ENCODE data around the gene DNAJB9. TPM values are rescaled to one million over a fixed set of nuclear protein-coding genes. Genes with fewer than 3 reads are reported as not detected.

The DNAJB9 gene
- total RNA-seq, 1 experiment from 2014 or later: 12.9 TPM

- no peak for TF ChIP-seq EZH2 (IDR thresholded peaks at IDR 0.05; ENCODE audit: borderline replicate concordance, low read depth, low read length, poor library complexity, severe bottlenecking)
- no peak for DNase-seq (ENCODE audit: low spot score)
- CTCF ChIA-PET: no interaction called here
- Histone ChIP-seq H3K36me3 (ENCODE audit: insufficient read depth, low read length, poor library complexity, severe bottlenecking) (no peaks in the 10 kb centered on the region), H3K4me3 (ENCODE audit: low read depth, low read length, poor library complexity, severe bottlenecking) (no peak overlapping the region), H3K9me3 (ENCODE audit: low read depth, low read length, poor library complexity, severe bottlenecking) (peaks cover 5% of the 10 kb centered on the region), H3K27ac (ENCODE audit: low read depth, low read length, poor library complexity, severe bottlenecking) (no peak overlapping the region), H3K27me3 (replicated peaks; ENCODE audit: insufficient read depth, low read depth, low read length, poor library complexity) (no peaks in the 10 kb centered on the region), H3K4me1 (ENCODE audit: insufficient read depth, low read length, poor library complexity, severe bottlenecking) (no peaks in the 10 kb centered on the region)
- POLR2A ChIA-PET (ENCODE audit: low non-redundant PET): no interaction called here
- intact Hi-C loops (cut with micrococcal nuclease; ENCODE audit: unreplicated experiment): no loop called here
- no TSS peak for BruUV-seq (replicated peaks)
These were observed 14.5 kb downstream of the DNAJB9 start for GRCh38 chr7:108584211-108584610.

DNA sequence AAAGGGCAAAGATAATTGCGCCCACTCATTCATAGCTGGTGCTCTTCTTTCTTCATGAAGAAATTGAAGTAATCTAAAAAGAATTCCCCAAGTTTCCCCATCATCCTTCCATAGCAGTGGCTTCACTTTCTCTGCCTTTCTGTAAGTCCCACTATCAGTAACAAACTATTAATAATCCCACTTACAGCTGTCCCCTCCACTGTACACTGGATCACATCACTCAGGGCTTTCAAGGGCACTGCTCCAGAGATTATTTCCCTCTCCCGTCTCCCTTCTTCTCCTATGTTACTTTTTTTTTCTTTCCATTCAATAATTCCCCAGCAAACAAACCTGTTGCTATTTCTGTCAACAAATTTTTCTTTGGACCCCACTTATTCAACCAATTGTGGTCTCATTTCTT, 16.2 kb downstream of the DNAJB9 start:
- Histone ChIP-seq H3K27me3 (replicated peaks; ENCODE audit: insufficient read depth, low read depth, low read length, poor library complexity) (no peaks in the 10 kb centered on the region), H3K4me3 (ENCODE audit: low read depth, low read length, poor library complexity, severe bottlenecking) (no peak overlapping the region), H3K36me3 (ENCODE audit: insufficient read depth, low read length, poor library complexity, severe bottlenecking) (no peaks in the 10 kb centered on the region), H3K27ac (ENCODE audit: low read depth, low read length, poor library complexity, severe bottlenecking) (no peak overlapping the region), H3K9me3 (ENCODE audit: low read depth, low read length, poor library complexity, severe bottlenecking) (no peaks in the 10 kb centered on the region), H3K4me1 (ENCODE audit: insufficient read depth, low read length, poor library complexity, severe bottlenecking) (no peaks in the 10 kb centered on the region)
- CTCF ChIA-PET: no interaction called here
- intact Hi-C loops (cut with micrococcal nuclease; ENCODE audit: unreplicated experiment): no loop called here
- no peak for DNase-seq (ENCODE audit: low spot score)
- no peak for TF ChIP-seq EZH2 (IDR thresholded peaks at IDR 0.05; ENCODE audit: borderline replicate concordance, low read depth, low read length, poor library complexity, severe bottlenecking)
- TF ChIP-seq CTCF (conservative IDR thresholded peaks at IDR 0.05; ENCODE audit: low read depth, low read length): no peak
- POLR2A ChIA-PET (ENCODE audit: low non-redundant PET): no interaction called here
- BruUV-seq (replicated peaks): no TSS peak

DNA sequence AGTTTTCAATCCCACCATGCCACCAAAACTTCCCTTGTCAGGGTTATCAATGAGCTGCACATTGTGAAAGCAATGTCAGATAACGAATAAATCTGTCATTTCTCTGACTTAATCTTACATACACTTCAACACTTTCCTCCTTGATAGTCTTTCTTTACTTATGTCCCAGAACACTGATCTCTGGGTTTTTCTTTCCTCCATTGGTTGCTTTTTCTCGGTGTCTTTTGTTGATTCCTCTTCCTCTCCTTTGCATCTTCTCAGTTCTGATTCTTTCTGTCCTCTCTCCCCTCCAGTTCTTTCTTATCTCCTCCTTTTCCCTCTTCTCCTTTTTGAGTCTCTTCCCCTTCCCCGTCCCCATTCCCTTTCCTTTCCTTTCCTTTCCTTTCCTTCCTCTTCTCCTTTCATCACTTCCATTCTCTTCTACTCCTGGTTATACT, 16.6 kb downstream of the DNAJB9 start:
- DNase-seq (ENCODE audit: low spot score): no peak
- Histone ChIP-seq H3K27ac (ENCODE audit: low read depth, low read length, poor library complexity, severe bottlenecking) (no peak overlapping the region), H3K36me3 (ENCODE audit: insufficient read depth, low read length, poor library complexity, severe bottlenecking) (no peaks in the 10 kb centered on the region), H3K4me1 (ENCODE audit: insufficient read depth, low read length, poor library complexity, severe bottlenecking) (no peaks in the 10 kb centered on the region), H3K4me3 (ENCODE audit: low read depth, low read length, poor library complexity, severe bottlenecking) (no peak overlapping the region), H3K27me3 (replicated peaks; ENCODE audit: insufficient read depth, low read depth, low read length, poor library complexity) (no peaks in the 10 kb centered on the region), H3K9me3 (ENCODE audit: low read depth, low read length, poor library complexity, severe bottlenecking) (no peaks in the 10 kb centered on the region)
- intact Hi-C loops (cut with micrococcal nuclease; ENCODE audit: unreplicated experiment): no loop called here
- ChIA-PET POLR2A (ENCODE audit: low non-redundant PET) (interaction anchor here (0.6 kb wide), 1 partner anchor 15 kb away, joined by 3 read pairs; no protein-coding TSS in a partner anchor), CTCF (no interaction called here)
- TF ChIP-seq EZH2 (IDR thresholded peaks at IDR 0.05; ENCODE audit: borderline replicate concordance, low read depth, low read length, poor library complexity, severe bottlenecking): no peak
- TF ChIP-seq CTCF (conservative IDR thresholded peaks at IDR 0.05; ENCODE audit: low read depth, low read length): no peak
- no TSS peak for BruUV-seq (replicated peaks)

DNA sequence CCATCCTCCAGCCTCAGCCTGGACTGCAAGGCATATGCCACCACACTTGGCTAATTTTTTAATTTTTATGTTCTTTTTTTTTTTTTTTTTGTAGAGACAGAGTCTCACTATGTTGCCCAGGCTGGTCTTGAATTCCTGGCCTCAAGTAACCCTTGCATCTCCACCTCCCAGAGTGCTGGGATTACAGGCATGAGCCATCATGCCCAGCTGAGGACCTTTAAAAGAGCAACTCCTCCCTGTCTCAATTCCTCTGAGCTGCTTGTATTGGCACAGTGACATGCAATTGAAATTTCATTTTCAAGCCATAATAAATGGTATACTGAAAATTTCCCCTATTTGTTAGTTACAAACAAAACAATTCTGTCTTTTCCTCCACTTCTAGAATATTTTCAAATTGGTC, 19.5 kb downstream of the DNAJB9 start:
- no peaks in the 10 kb centered on the region for H3K27me3 ChIP-seq (replicated peaks; ENCODE audit: insufficient read depth, low read depth, low read length, poor library complexity)
- BruUV-seq (replicated peaks): no TSS peak
- intact Hi-C loops (cut with micrococcal nuclease; ENCODE audit: unreplicated experiment): no loop called here
- no peaks in the 10 kb centered on the region for H3K9me3 ChIP-seq (ENCODE audit: low read depth, low read length, poor library complexity, severe bottlenecking)
- peaks cover 9% of the 10 kb centered on the region for H3K4me1 ChIP-seq (ENCODE audit: insufficient read depth, low read length, poor library complexity, severe bottlenecking)
- ChIA-PET CTCF (no interaction called here), POLR2A (ENCODE audit: low non-redundant PET) (no interaction called here)
- DNase-seq (ENCODE audit: low spot score): no peak
- no peaks in the 10 kb centered on the region for H3K36me3 ChIP-seq (ENCODE audit: insufficient read depth, low read length, poor library complexity, severe bottlenecking)
- no peak overlapping the region for H3K27ac ChIP-seq (ENCODE audit: low read depth, low read length, poor library complexity, severe bottlenecking)
- H3K4me3 ChIP-seq (ENCODE audit: low read depth, low read length, poor library complexity, severe bottlenecking): no peak overlapping the region
- TF ChIP-seq EZH2 (IDR thresholded peaks at IDR 0.05; ENCODE audit: borderline replicate concordance, low read depth, low read length, poor library complexity, severe bottlenecking) (no peak), CTCF (conservative IDR thresholded peaks at IDR 0.05; ENCODE audit: low read depth, low read length) (no peak)

Measured in A673 (cell line).